Activated T-helper 17 cell treated with anti-CD3 and anti-CD28 coated beads, Interleukin-2, amount 50 U/mL, for 72 hours (primary cell): ENCODE data around the gene SNX30. TPM values are rescaled to one million over a fixed set of nuclear protein-coding genes. Genes with fewer than 3 reads are reported as not detected.
"Not testable (repeated sequence)": the region's sequence is repeated elsewhere in the genome, so short reads cannot be mapped to it uniquely, and the experiment has no call there.

Experiments used
- ATAC-seq: fragments of 150-1000 bp; cut with Tn5 transposase; replicated peaks from 2 replicates; pipeline ENCODE4 v1.10.0; 2021; ENCODE audit warnings: mild to moderate bottlenecking, moderate library complexity
- H3K27ac Mint-ChIP-seq: one replicate; pipeline ENCODE4 v1.8.0; 2022; ENCODE audit warnings: mixed read lengths
- H3K27me3 Mint-ChIP-seq: one replicate; pipeline ENCODE4 v1.8.0; 2022; ENCODE audit warnings: mixed read lengths
- H3K36me3 Mint-ChIP-seq: one replicate; pipeline ENCODE4 v1.8.0; 2022; ENCODE audit warnings: low read depth, mild to moderate bottlenecking, mixed read lengths
- H3K4me1 Mint-ChIP-seq: one replicate; pipeline ENCODE4 v1.8.0; 2022; ENCODE audit warnings: mixed read lengths
- H3K4me3 Mint-ChIP-seq: one replicate; pipeline ENCODE4 v1.8.0; 2022; ENCODE audit warnings: mild to moderate bottlenecking, mixed read lengths
- H3K9me3 Mint-ChIP-seq: one replicate; pipeline ENCODE4 v1.8.0; 2022; ENCODE audit warnings: mixed read lengths
- total RNA-seq, 2 donors: library from RNA; stranded (reverse); gene quantifications; one replicate each; pipeline ENCODE4 v1.2.3, GENCODE V29; 2022

The SNX30 gene
- 1 to 10 TPM; 3.5 to 7.2 TPM for total RNA-seq

- Mint-ChIP-seq H3K4me1 (peaks cover 41% of the 10 kb centered on the region), H3K27ac (peak within 1 kb of the TSS; percentile 82), H3K9me3 (no peaks in the 10 kb centered on the region), H3K4me3 (peak within 1 kb of the TSS; percentile 86), H3K27me3 (no peaks in the 10 kb centered on the region), H3K36me3 (no peaks in the 10 kb centered on the region)
- peak; percentile 68 for ATAC-seq
These were observed at the start of gene SNX30 for GRCh38 chr9:112750016-112750763. TSS of gene SNX30 (plus strand) at chr9:112750760. CDS start at chr9:112751002, 242 bp downstream.

DNA sequence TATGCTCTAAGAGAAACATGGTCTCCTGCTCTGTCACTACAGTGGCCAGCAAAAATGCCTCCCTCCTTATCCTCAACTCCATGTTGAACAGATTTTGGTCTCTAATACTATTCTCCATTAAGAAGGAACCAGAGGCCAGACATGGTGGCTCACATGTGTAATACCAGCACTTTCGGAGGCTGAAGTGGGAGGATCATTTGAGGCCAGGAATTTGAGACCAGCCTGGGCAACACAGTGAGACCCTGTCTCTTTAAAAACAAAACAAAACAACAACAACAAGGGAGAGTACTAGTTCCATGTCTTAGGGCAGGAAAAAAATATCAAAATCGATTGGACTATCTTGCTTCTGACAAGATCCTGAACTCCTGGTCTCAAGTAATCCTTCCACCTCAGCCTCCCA is 47.3 kb upstream of the SNX30 start:
- H3K4me1 Mint-ChIP-seq = peaks cover 23% of the 10 kb centered on the region

DNA sequence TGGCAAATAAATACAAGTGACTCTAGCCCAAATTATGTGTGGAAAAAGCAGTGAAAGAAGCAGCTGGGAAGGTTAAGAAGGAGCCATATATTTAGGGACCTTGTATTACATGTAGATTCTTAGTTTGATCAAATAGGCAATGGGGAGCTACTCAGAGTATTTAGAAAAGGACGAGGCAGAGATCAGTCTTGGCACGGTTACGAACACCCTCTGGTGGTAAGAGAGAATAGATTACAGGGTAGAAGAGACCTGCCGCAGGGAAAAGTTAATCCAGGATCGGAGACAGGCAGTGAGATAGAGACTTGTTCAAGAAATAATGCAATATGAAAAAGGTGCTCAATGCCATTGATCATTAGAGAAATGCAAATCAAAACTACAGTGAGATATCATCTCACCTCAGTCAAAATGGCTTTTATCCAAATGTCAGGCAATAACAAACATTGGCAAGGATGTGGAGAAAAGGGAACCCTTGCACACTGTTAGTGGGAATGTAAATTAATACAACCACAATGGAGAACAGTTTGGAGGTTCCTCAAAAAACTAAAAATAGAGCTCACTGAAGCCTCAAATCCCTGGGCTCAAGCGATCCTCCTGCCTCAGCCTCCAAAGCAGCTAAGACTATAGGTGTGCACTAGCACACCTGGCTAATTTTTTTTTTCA is 44.7 kb upstream of the SNX30 start:
- ATAC-seq = no peak
- Mint-ChIP-seq H3K27me3 (no peaks in the 10 kb centered on the region), H3K4me3 (no peak overlapping the region), H3K4me1 (peaks cover 25% of the 10 kb centered on the region), H3K9me3 (no peaks in the 10 kb centered on the region), H3K27ac (peak overlapping the region; percentile 20), H3K36me3 (peaks cover 61% of the 10 kb centered on the region)

More for the DNA sequence above, 47.3 kb upstream of the SNX30 start:
- no peak overlapping the region for H3K4me3 Mint-ChIP-seq
- no peaks in the 10 kb centered on the region for H3K27me3 Mint-ChIP-seq
- peaks cover 65% of the 10 kb centered on the region for H3K36me3 Mint-ChIP-seq
- no peak for ATAC-seq
- no peaks in the 10 kb centered on the region for H3K9me3 Mint-ChIP-seq
- H3K27ac Mint-ChIP-seq = peak overlapping the region; percentile 20

GRCh38 chr9:112711050-112711689 is 39.4 kb upstream of the SNX30 start:
- H3K27ac Mint-ChIP-seq = no peak overlapping the region
- no peak overlapping the region for H3K4me3 Mint-ChIP-seq
- H3K9me3 Mint-ChIP-seq = no peaks in the 10 kb centered on the region
- ATAC-seq = no peak
- H3K4me1 Mint-ChIP-seq = peaks cover 30% of the 10 kb centered on the region
- no peaks in the 10 kb centered on the region for H3K27me3 Mint-ChIP-seq
- H3K36me3 Mint-ChIP-seq = peaks cover 70% of the 10 kb centered on the region

DNA sequence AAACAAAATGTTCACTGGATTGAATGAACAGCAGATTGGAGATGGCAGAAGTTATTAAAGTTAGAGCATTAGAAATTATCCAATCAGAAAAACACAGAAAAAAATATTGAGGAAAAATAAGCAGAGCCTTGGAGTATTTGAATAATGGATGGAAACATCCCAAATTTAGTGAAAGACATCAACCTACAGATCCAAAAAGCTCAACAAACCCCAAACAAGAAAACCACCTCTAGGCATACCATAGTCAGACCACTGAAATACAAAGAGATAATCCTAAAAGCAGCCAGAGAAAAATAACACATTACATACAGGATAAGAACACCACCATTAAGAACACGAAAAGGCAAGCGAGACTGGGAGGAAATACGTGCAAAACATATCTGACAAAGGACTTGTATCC is 37.9 kb upstream of the SNX30 start:
- Mint-ChIP-seq H3K36me3 (peaks cover 66% of the 10 kb centered on the region), H3K4me1 (peaks cover 26% of the 10 kb centered on the region), H3K27me3 (no peaks in the 10 kb centered on the region), H3K27ac (no peak overlapping the region), H3K4me3 (no peak overlapping the region), H3K9me3 (no peaks in the 10 kb centered on the region)
- ATAC-seq = no peak

DNA sequence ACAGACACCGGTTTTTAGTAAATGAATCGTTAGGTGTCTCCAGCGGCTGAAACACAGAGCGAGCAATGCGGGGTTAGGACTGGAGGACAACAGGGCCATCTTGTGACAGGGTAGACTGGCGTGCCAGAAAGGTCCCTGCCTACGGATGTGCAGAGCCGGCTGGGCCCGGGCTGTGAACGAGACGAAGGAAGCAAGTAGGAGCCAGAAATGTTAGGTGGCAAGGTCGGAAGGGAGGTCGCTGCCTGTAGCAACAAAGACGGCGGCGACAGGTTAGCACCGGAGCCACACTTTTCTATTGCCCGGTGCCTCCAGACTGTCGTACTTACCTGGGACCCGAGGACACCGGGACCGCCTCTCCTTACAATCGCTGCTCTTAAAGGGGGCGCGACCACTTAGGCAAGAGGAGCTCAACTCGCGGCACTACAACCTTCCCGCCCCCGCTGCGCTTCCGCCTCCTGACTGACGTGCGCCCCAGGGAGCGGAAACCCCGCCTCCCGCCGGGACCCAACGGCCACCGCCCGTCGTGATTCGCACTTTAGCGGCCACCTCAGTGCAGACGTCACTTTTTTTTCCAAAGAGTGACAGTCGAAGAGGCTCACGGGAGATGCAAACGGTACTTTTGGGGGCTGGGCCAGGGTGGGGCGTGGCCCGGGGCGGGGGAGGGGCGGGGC is 32.8 kb upstream of the SNX30 start, which contains the start of gene INIP:
Gene INIP, minus strand, starts transcription at position 457 of the 671 bp plus-strand sequence. CDS start 1,632 bp downstream, outside the sequence.
- peak; percentile 95 for ATAC-seq
- no peaks in the 10 kb centered on the region for H3K9me3 Mint-ChIP-seq
- H3K27ac Mint-ChIP-seq = peak within 1 kb of the TSS; percentile 94
- H3K4me1 Mint-ChIP-seq = peaks cover 21% of the 10 kb centered on the region
- no peaks in the 10 kb centered on the region for H3K27me3 Mint-ChIP-seq
- H3K36me3 Mint-ChIP-seq = peaks cover 27% of the 10 kb centered on the region
- peak within 1 kb of the TSS; percentile 93 for H3K4me3 Mint-ChIP-seq

GRCh38 chr9:112719241-112719691 is 31.3 kb upstream of the SNX30 start:
- Mint-ChIP-seq H3K36me3 (peaks cover 14% of the 10 kb centered on the region), H3K27ac (peak overlapping the region; percentile 44), H3K9me3 (no peaks in the 10 kb centered on the region), H3K4me1 (peaks cover 11% of the 10 kb centered on the region), H3K4me3 (peak overlapping the region; percentile 93), H3K27me3 (no peaks in the 10 kb centered on the region)
- peak; percentile 7 for ATAC-seq

GRCh38 chr9:112719696-112720095 is 30.9 kb upstream of the SNX30 start:
- Mint-ChIP-seq H3K27me3 (no peaks in the 10 kb centered on the region), H3K4me1 (peaks cover 10% of the 10 kb centered on the region), H3K27ac (peak overlapping the region; percentile 44), H3K4me3 (peak overlapping the region; percentile 93), H3K9me3 (no peaks in the 10 kb centered on the region), H3K36me3 (peaks cover 14% of the 10 kb centered on the region)
- ATAC-seq = peak; percentile 11

DNA sequence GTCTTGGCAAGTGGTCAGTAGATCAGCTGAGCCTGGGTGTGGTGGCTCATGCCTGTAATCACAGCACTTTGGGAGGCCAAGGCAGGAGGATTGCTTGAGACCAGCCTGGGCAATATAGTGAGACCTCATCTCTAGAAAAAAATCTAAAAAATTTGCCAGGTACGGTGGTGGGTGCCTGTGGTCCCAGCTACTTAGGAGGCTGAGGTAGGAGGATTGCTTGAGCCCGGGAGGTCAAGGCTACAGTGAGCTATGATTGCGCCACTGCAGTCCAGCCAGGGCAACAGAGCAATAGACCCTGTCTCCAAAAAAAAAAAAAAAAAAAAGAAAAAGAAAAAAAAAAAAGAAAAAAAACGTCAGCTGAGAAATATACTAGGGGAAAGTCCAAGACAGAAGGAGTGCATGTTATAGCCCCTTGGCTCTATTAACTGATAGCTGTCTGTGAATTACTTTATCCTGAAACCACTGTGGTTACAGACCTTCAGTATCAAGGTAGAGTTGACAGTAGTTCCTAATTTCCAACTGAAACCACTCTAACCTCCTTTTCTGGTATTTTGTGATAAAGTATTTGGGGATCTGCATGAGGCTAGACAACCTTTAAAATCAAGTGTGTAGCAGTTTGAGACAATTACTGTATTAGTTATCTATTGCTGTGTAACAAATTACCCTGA is 30.3 kb upstream of the SNX30 start:
- ATAC-seq = no peak
- Mint-ChIP-seq H3K36me3 (peaks cover 12% of the 10 kb centered on the region), H3K4me3 (no peak overlapping the region), H3K9me3 (no peaks in the 10 kb centered on the region), H3K27ac (peak overlapping the region; percentile 44), H3K27me3 (no peaks in the 10 kb centered on the region), H3K4me1 (peaks cover 10% of the 10 kb centered on the region)

GRCh38 chr9:112722749-112723148 is 27.8 kb upstream of the SNX30 start:
- ATAC-seq, H3K4me3 Mint-ChIP-seq, H3K27me3 Mint-ChIP-seq, H3K36me3 Mint-ChIP-seq, H3K4me1 Mint-ChIP-seq, H3K9me3 Mint-ChIP-seq, H3K27ac Mint-ChIP-seq: not testable (repeated sequence)

DNA sequence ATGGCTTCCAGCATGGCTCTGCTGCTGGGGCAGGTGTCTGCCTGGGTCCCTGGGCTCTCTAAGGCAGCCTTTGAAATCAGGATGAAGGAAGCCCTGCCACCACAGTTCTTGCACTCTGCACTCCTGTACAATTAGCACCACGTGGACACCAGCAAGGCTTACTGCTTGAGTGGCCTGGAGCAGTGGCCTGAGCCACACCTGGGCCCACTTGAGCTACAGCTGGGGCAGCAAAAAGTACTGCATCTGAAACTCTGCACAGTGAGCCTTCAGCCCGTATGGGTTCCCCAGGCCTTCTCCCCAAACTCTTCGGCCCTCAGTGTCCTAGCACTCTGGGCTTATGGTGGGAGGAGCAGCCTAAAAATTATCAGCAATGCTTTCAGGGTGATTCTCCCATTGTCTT is 24.6 kb upstream of the SNX30 start:
- ATAC-seq = no peak
- H3K27me3 Mint-ChIP-seq = no peaks in the 10 kb centered on the region

GRCh38 chr9:112726428-112726827 is 24.1 kb upstream of the SNX30 start:
- Mint-ChIP-seq H3K27ac (peak overlapping the region; percentile 33), H3K4me3 (no peak overlapping the region), H3K9me3 (no peaks in the 10 kb centered on the region), H3K36me3 (no peaks in the 10 kb centered on the region), H3K4me1 (no peaks in the 10 kb centered on the region), H3K27me3 (no peaks in the 10 kb centered on the region)
- no peak for ATAC-seq

More for the DNA sequence above, 24.6 kb upstream of the SNX30 start:
- no peaks in the 10 kb centered on the region for H3K9me3 Mint-ChIP-seq
- H3K27ac Mint-ChIP-seq = no peak overlapping the region
- no peak overlapping the region for H3K4me3 Mint-ChIP-seq
- no peaks in the 10 kb centered on the region for H3K36me3 Mint-ChIP-seq
- no peaks in the 10 kb centered on the region for H3K4me1 Mint-ChIP-seq

DNA sequence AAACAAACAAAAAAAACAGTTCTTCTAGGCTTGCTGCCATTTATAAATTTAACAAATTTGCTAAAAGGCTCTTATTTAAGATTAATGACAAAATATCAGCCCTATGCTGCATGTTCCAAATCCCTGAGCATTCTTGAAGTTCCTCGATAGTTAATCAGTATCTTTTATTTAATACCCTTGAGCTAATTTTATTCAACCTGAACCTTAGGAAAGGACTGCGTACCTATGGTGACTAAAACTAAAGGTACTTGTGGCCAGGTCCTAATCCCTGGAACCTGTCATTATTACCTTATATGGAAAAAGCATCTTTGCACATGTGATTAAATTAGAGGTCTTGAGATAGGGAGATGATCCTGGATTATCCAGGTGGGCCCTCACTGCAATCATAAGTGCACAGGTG is 22.2 kb upstream of the SNX30 start:
- Mint-ChIP-seq H3K27ac (no peak overlapping the region), H3K27me3 (no peaks in the 10 kb centered on the region), H3K4me3 (no peak overlapping the region)

GRCh38 chr9:112731971-112732370 is 18.6 kb upstream of the SNX30 start:
- Mint-ChIP-seq H3K4me3 (no peak overlapping the region), H3K27ac (no peak overlapping the region), H3K4me1 (no peaks in the 10 kb centered on the region), H3K9me3 (no peaks in the 10 kb centered on the region), H3K36me3 (no peaks in the 10 kb centered on the region), H3K27me3 (no peaks in the 10 kb centered on the region)
- ATAC-seq = no peak

More for the DNA sequence above, 22.2 kb upstream of the SNX30 start:
- H3K4me1 Mint-ChIP-seq = no peaks in the 10 kb centered on the region
- H3K36me3 Mint-ChIP-seq = no peaks in the 10 kb centered on the region
- no peaks in the 10 kb centered on the region for H3K9me3 Mint-ChIP-seq
- ATAC-seq = no peak
